D721Med (cell line): ENCODE measurements around the gene DUSP2.

Source experiments
- DNase-seq: peaks from one replicate; pipeline ENCODE4 v3.0.0; 2011; ENCODE audit warnings: low spot score; ENCODE audit not compliant: insufficient read length
- FAIRE-seq: peaks from 2 replicates; lab custom pipeline; 2011; peaks lifted over from hg19 to GRCh38; lab: Jason Lieb, UNC
- TF ChIP-seq, protein P1 (sequence below): IDR thresholded peaks from 2 replicates; pipeline ENCODE4 v1.5.1; 2012; ENCODE audit warnings: mild to moderate bottlenecking, control low read depth; ENCODE audit not compliant: insufficient read depth; ENCODE audit errors: missing control alignments

The DUSP2 gene

DNA sequence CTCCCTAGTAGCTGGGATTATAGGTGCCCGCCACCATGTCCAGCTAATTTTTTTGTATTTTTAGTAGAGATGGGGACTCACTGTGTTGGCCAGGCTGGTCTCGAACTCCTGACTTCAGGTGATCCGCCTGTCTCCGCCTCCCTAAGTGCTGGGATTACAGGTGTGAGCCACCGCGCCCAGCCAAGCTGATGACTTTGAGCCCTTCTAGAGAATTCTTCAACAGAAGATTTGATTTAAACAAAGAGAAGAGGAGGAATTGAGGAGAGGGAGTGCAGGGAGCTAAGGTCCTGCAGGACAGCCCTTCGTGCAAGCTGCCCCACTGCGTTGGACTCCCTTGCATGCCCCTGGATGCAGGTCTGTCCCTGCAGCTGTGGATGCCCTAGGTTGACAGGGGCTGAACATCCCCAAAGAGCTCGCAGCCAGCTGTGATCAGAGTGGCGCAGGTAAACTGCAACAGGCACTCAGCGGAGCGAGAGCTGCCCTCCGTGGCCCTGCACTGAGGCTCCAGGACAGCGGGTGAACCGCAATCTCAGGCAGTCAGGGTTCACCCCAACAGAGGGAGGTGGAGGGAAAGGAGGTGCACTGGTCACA is 42.5 kb downstream of the DUSP2 start:
- no peak for FAIRE-seq
- TF ChIP-seq, protein P1, sequence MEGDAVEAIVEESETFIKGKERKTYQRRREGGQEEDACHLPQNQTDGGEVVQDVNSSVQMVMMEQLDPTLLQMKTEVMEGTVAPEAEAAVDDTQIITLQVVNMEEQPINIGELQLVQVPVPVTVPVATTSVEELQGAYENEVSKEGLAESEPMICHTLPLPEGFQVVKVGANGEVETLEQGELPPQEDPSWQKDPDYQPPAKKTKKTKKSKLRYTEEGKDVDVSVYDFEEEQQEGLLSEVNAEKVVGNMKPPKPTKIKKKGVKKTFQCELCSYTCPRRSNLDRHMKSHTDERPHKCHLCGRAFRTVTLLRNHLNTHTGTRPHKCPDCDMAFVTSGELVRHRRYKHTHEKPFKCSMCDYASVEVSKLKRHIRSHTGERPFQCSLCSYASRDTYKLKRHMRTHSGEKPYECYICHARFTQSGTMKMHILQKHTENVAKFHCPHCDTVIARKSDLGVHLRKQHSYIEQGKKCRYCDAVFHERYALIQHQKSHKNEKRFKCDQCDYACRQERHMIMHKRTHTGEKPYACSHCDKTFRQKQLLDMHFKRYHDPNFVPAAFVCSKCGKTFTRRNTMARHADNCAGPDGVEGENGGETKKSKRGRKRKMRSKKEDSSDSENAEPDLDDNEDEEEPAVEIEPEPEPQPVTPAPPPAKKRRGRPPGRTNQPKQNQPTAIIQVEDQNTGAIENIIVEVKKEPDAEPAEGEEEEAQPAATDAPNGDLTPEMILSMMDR: no peak
- DNase-seq: peak; percentile 2

DNA sequence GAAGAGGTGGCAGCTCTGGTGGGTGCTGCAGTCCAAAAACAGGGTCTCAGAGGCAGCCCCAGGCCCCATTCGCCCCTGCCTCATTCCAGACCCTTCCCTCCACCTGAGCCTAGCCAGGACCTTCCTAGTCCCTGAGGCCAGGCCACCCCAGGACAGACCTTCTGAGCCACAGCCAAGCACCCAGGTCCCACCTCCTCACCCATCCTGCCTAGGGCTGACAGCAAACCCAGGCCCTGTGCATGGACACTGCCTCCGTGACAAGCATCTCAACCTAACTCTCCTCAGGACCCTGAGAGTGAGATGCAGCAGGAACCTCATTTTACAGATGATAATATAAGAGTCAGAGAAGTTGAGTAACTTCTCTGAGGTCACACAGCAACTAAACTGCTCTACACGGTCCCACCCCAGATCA is 44.3 kb downstream of the DUSP2 start:
- FAIRE-seq (no peak), DNase-seq (peak; percentile 2)
- TF ChIP-seq, protein P1: no peak

GRCh38 chr2:96099861-96100798 is 45.1 kb downstream of the DUSP2 start:
- TF ChIP-seq, protein P1: no peak
- no peak for FAIRE-seq
- DNase-seq: peak; percentile 3

- DNase-seq: no peak
- FAIRE-seq: no peak
- TF ChIP-seq, protein P1: no peak
These were observed 46.2 kb downstream of the DUSP2 start for GRCh38 chr2:96098900-96099590.

DNA sequence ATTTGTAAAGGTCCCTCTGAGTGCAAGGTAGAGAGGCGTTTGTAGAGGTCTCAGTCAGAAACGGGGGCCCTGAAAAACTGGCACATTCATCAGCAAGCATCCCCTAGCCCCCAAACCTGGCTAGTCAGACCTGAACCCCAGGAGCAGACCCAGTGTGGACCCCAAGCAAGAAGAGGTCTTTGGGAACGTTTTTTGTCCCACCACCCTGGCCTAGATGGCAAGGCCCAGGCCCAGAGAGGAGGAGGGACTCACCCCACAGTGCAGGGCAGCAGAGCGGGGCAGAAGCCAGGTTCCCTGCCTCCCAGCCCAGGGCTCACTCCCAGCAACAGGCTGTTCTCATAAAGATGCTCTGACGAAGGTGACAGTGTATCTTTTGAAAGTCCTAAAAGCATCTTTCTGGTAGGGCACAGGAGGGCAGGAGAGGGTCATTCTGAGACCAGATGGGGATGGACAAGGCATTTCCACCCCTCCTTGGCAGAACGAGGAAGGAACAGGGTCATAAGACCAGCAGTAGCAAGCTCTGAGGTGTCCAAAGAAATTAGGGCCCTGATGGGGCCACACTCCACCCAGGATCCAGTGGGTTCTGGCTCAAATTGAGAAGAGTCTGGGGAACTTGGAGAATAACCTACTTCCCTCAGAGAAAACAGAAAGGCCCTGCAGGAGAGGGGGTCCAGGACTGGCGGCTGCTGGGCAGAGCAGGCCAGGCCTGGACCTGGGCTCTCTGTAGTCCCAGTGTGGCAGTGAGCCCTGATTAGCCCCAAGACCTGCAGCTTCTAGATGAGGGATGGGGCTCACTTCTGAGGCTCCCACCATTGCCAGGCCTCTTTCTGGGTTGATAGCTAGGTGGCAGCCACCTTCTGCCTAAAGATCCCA is 47.1 kb downstream of the DUSP2 start:
- no peak for DNase-seq
- TF ChIP-seq, protein P1: no peak
- FAIRE-seq: no peak

GRCh38 chr2:96097441-96097840 is 47.8 kb downstream of the DUSP2 start:
- TF ChIP-seq, protein P1: no peak
- FAIRE-seq (no peak), DNase-seq (no peak)
